Activated CD4-positive, CD25-positive, alpha-beta regulatory T cell treated with anti-CD3 and anti-CD28 coated beads, Interleukin-2, amount 50 U/mL, for 24 hours (primary cell): ENCODE data around the gene TMEM87B.
"Not testable (repeated sequence)": the region's sequence is repeated elsewhere in the genome, so short reads cannot be mapped to it uniquely, and the experiment has no call there.

ENCODE experiments used
- ATAC-seq, 2 donors: fragments of 150-1000 bp; cut with Tn5 transposase; one replicate each; pipeline ENCODE4 v1.10.0; 2021; ENCODE audit warnings: mild to moderate bottlenecking in 1 of 2, moderate library complexity in 1 of 2

Gene TMEM87B

DNA sequence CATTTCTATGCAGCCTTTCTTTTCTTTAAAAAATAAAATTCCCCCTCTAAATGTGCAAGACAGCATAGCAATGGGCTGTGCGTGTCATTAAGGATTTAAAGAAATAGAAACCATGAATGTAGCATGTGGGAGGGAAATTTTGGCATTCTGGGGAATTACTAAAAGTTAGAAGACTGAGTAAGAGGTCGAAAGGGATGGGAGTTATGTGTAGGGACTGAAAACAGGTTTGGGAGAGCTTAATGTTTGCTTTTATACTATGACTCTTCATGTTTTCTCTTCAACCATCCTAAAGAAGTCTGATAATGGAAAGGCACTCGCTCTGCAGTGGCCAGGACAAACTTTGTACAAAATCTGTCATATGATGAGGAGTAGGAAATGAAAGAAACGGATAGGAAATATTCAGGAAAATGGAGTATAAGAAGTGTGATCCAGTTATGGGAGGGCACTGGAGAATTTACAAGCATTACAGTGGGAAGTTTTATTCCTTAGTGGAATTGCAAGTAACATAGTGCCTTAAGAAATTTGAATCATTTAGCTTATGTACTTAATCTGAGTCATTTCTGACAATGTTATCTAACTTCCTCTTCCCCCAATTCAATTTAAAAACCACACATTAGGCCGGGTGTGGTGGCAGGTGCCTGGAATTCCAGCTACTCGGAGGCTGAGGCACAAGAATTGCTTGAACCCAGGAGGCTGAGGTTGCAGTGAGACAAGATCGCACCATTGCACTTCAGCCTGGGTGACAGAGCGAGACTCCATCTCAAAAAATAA, 20.6 kb downstream of the TMEM87B start:
- ATAC-seq: peak; percentile 25 to 30

DNA sequence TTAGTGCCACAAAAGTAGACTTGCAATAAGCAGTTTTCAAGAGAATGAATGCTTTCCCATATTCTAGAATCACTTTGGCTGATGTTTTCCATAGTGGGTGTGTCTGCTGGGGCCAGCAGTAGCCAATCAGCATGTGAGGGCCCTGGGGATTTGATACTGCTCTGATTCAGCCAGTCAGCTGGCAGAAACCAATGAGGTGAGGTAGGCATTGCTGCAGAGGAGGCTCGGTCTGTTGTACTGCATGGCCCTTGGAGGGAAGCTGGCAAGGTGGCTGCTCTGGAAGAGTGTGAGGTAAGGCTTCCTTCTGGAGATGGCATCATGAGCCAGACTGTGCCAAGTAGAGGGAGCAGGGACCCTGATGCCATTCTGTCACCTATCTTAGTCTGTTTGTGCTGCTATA, 22.7 kb downstream of the TMEM87B start:
- ATAC-seq: no peak

DNA sequence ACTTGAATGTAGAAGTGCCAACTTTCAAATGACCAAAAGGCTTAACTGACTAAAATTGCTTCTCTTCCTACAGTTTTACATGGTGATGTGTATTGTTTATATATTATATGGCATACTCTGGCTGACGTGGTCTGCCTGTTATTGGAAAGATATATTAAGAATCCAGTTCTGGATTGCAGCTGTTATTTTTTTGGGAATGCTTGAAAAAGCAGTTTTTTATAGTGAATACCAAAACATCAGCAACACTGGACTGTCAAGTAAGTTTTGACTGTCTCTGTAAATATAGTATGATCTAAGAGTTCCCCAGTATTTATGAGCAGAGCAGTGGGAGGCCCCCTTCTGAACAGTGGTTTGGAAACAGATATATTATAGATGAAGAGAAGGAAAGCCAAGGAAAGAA, 26.2 kb downstream of the TMEM87B start:
- no peak for ATAC-seq

DNA sequence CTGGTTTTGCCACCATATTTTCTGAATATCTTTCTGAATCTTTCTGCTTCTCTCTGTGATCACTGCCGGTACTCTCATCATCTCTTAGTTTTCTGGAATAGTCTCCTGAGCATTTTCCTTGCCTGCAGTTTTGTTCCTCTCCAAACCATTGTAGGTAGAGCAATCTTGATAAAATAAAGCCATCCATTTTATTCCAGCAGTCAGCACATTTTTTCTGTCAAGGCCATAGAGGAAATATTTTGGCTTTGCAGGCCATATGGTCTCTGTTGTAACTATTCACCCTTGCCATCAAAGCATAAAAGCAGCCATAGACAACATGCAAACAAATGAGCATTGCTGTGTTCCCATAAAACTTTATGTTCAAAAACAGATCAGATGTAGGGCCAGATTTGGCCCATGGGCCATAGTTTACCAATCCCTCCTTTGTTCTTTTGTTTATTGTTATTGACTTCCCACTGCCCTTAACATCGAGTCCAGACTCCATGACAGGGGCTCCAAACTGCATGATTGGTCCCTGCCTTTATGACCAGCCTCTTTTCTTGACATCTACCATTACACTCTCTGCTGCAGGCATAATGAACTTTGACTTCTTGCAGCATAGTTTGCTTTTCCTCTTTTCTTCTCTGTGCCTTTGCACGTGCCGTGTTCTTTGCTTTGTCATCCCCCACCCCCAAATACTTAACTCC, 29.8 kb downstream of the TMEM87B start:
- ATAC-seq: no peak

DNA sequence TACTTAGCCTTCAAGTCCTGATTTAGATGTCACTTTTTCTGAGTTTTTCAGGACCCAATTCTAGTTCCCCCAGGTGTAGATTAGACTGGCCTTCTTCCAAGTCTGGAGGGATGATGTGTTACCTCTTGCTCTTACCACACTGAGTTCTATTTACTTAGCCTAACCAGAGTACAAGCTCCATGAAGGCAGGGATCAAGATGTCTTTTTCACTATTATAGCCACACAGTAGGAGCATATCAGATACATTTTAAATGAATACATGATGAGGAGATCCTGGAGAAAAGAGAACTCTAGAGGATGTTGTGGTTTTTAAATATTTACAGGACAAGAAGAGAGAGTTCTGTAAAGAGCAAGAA, 30.3 kb downstream of the TMEM87B start:
- ATAC-seq: no peak

DNA sequence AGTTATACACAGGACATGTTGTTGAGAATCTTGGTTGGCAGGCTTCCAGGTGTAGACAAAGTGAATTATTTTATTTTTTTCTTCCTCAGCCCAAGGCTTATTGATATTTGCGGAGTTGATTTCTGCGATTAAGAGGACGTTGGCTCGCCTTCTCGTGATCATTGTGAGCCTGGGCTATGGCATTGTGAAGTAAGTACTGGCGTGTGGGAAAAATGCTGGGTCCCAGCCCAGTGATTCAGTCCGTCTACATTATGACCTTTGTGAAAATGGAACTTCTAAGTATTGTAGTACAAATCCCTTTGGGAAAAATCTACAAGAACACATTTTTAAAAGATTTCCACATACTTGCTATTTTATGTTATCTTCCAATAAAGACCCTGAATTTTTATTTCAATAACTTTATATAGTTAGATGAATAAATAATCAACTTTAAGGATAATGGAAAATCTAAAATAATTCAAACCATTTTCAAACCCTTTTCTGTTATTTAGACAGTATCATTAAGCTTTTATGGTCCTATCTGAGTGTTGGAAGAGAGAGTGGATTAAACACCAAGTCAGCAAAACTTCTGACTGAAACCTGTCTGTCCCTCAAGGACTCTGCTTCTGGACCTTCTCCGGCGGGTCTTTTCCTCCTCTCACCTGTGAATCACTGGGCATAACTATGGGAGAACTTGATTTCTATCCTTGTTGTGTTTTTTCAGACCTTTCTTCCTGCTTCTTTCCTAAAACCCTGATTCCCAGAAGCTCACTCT, 31.0 kb downstream of the TMEM87B start:
- no peak for ATAC-seq

DNA sequence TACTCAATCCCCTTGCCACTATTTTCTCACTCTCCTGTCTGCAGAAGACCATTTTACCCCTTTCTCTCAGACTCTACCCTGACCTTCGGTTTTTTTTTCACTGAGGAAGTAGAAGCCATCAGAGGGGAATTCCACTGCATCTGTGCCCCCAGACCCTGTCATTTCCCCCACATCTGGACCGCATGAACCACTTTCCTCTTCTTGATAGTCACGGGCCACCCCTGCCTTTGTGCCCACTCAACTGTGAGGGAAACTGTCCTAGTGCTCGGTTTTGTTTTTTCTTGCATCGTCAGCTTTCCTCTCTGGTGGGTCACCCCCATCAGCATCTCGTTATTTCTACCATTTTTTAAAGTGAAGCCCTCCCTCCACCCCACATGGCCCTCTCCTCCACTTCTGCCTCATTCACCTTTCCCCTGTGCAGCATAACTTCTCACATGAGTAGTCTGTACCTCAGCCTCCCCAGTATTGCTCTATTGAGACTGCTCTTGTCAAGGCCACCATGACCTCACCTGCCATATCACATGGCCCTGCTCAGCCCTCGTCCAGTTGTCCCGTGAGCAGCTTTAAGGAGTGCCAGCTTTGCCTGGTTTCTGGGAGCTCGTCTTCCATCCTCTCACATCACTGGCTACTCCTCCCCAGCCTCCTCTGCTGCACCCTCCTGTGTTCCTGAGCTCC, 32.4 kb downstream of the TMEM87B start:
- peak; percentile 38 to 56 for ATAC-seq

DNA sequence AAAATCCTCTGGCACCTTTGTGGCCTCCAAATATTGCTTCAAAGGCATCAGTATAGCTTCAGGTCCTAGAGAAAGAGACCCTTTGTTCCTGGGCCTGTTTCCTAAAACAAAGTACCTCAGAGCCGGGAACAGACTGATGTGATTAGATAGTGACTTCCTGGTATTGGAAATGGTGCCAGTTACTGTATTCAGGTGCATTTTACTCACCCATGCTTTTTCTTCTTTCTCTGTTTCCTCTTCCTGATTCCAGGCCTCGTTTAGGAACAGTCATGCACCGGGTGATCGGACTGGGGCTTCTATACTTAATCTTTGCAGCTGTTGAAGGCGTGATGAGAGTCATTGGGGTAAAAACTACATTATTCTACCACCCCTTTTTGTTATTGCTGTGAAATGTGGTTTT, 34.3 kb downstream of the TMEM87B start:
- ATAC-seq: no peak

DNA sequence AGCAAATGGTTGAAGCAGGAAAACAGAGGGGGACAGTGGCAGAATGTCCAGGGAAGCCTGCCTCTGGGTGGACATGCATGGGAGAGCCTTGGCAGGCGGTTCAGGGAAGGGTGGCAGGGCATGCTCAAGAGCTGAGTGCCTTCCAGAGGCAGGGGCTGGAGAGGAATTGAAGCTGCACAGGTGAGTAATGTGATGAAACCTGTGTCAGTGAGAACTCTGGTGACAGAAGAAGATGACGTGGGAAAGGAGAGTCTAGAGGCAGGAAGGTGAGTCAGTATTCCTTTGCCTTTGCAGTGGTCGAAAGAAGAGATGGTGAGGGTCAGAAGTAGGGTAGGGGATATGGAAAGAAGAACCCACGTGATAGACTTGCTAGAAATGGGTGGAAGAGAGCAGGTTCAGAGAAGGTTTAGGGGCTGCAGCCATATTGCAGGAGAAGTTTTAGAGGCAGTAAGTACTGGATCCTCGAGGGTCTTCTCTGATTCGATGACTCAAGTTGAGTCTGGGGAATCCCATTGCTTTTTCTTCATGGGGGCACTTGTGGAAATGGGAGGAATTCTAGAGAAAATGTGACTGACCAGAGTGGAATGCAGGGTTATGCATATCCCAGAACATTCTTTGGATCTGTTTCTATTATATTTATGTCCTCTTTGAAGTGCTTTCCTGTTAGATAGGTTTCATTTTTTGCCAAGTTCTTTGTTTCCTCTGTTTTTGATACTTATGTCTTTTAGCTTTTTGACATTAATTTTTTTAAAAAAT, 37.4 kb downstream of the TMEM87B start:
- ATAC-seq: peak; percentile 56 to 68

DNA sequence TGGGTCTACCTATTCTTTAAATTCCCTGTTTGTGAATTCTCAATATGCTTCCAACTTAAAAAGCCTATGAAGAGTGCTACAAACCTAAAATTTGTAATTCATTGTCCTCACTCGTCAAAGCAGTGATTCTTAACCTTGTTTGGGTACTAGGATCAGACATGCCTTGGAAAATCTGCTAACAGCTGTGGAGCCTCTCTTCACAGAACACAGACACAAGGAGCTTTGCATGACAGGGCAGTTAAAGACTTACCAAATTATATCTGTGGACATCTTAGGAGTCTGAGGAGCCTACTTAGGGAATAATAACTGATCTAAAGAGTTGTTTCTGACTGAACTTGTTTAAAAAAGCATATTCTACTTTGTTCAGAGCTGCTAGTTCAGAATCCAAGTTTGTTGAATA, 38.1 kb downstream of the TMEM87B start:
- no peak for ATAC-seq

DNA sequence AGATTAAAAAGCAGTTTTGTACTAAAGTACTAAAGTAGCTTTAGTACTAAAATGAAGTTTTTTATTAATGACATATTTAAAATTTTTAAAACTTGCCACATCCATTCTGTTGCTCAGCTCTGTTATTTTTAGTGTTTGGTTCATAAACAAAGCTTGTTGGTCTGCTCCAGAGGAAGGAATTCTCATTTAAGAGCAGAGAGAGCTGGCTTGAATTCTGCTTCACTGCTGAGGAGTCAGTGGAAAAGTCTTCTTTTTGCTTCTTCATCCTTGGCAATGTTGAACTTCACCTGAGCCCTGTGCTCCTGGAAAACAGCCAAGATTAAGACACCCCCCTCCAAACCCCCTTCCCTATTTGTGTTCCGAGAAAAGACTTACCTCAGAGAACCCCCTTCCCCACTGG, 40.6 kb downstream of the TMEM87B start:
- ATAC-seq: no peak

DNA sequence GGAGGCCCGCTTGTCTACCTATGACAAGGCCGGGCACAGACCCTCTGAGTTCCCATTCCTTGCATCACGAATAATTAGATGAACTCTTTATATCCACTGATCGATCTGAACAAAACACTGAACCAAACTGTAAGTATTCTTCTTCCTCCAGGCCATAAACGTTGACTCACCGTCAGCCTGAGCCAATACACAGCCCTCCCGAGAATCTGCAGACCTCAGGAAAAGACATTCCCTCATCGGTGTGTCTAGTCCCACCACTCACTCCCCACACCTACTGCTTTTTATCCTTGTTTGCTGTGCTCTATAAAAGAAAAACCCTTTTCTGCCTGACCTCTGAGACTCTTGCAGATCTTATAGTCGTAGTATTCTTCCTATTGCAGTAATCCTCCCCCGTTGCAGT, 41.0 kb downstream of the TMEM87B start:
- ATAC-seq: no peak

DNA sequence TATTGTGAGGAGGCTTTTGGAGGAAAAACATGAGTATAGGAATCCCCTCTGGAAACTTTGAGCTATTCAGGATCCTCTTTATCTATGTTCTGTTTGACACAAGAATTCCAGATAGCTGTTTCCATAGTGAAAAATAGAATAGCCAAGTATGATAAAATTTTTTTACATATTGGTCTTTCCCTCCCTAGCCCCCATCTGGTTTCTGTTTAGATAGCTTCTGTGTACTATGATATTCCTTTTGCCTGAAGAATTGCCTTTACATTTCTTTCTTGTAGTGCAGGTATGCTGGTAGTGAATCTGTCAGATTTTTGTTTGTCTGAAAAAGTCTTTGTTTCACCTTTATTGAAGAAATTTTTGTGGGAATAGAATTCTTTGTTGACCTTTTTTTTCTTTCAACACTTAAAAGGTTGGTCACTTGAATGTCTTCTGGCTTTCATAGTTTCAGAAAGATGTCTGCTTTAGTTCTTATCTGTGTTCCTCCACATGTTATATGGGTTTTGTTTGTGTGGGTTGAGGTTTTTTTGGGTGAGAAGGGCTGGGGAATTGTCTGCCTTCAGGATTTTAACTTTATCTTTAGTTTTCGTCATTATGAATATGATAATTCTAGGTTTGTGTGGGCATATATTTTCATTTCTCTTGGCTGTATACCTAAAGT, 53.2 kb downstream of the TMEM87B start:
- no peak for ATAC-seq

DNA sequence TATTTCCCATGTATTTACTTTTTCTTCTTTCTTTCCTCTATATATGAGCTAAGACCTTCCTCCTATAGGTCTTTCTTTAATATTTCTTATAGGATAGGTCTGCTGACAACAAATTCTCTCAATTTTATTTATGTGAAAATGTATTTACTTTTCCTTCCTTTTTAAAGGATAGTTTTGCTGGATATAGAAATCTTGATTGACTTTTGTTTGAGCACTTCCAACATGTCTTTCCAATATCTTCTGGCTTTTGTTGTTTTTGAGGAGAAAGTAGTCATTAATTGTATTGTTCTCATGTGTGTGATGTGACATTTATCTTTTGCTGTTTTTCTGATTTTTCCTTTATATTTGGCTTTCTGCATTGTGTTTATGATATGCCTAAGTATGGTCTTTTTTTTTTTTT, 54.2 kb downstream of the TMEM87B start:
- ATAC-seq: no peak

DNA sequence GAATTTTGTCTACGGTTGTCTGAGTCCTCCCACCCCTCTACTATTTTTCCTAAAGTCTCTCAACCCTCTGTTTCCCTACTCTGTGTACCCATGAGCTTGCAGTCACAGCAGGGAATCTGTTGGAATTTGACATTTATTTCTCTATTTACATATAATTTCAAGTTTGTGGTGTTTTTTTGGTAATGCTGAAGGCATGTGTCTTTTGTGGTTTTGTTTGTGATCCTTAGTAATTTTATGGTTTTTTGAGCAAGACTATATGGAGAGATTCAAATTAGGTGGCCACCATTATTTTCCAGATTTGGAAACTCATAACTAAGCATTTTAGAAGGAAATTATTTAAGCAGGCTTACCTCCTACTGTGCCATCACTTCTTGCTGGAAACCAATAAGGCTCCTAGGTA, 55.9 kb downstream of the TMEM87B start:
- ATAC-seq: no peak

DNA sequence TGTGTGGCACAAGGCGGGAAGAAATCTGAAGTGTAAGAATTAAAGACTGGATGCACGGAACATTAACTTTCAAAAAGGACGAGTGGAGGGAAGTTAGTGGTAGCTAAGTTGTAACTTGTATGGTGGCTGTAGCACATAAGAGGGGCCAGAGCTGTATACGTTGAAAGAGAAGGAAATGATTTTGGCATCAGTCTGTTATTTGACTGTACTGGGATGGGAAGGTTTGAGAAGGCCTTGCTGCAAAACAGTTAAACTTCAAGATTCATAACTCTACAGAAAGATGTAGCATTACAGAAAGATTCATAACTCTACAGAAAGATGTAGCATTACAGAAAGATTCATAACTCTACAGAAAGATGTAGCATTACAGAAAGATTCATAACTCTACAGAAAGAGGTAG, 58.3 kb downstream of the TMEM87B start:
- ATAC-seq: not testable (repeated sequence)

DNA sequence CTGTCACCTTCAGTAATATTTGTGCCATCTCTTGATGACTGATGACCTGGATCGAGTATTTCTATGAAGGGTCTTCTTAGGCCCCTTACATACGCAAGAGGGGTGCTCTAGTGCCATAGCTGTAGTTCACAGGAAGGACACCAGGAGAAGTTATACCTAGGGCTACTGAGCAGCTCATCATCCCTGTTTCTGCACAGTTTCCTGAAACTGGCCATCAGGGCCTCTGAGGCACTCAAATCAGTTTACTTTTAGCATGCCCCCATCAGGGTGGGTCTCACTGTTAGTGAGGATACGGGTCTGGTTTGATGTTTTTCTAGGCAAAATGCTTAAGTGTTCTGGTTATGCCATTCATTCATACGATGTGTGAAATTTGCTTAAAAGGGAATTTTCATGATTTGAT, 63.1 kb downstream of the TMEM87B start:
- no peak for ATAC-seq

DNA sequence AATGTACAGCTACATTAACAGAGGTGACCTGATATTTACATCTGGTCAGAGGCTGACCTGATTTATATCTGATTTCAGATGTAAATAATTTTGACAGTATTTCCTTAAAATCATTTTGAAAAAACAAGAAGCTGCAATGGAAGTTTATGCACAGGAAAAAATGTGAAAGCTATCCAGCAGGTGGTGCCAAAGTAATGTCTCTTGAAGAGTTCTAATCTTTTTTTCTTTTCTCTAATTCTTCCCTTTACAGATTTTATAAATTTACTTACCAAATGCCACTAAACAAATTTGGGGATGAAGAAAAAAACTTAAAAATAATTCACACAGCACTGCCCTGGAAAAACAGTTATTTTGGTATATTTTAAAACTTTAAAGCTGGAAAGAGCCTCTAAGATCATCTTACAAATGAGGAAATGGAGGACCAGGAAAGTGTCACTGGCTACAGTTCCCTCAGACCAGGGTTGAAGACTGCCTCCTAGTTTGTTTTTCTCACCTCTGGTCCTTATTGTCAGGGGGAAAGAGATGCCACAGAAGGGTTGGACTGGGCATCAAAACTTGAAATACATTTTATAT, 66.7 kb downstream of the TMEM87B start:
- no peak for ATAC-seq

DNA sequence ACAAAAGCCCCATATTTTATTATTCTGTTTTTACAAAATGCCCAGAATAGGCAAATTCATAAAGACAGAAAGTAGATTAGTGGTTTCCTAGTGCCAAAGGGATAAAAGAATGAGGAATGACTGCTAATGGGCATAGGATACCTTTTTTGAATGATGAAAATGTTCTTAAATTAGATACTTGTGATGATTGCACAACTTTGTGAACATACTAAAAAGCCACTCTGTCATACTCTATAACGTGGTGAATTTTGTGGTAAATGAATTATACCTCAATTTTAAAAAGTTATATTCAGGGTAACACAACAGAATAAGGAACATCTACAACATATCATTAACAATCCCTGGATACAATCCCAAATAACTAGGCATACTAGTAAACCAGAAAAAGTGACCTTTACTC, 74.0 kb downstream of the TMEM87B start:
- no peak for ATAC-seq

DNA sequence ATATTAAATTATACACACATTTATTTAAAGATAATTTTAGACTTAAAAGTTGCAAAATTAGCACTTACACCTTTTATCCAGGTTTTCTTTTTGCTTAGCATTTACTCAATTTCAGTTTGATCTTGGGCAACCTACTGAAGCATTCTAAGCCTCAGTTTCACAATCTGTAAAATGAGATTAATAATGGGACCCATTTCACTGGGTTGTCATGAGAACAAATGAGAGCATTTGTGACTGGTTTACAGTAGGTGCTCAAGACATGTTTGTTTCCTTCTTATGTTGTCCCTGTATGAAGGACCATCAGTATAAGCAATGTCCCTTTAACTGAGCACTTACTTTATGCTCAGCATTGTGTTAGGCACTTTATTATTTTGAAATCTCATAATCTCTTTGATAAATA, 78.3 kb downstream of the TMEM87B start:
- ATAC-seq: no peak

DNA sequence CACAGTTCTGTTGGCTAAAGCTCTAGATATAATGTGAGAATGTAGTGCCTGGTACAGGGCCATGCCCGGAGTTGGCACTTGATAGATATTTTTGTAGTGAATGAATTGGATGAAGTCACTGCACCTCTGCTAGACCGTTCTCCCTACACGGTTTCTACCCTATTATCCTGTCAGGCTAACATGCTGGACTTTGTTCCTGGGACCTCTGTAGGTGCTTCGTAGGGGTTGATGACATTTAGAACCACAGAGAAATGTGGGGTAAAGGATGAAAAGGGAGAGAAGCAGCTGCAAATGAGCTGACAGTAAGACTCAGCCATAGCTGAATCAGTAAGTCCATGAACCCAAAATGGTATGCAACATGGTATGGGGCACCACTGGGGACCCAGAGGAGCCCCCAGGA, 79.1 kb downstream of the TMEM87B start:
- ATAC-seq: no peak

DNA sequence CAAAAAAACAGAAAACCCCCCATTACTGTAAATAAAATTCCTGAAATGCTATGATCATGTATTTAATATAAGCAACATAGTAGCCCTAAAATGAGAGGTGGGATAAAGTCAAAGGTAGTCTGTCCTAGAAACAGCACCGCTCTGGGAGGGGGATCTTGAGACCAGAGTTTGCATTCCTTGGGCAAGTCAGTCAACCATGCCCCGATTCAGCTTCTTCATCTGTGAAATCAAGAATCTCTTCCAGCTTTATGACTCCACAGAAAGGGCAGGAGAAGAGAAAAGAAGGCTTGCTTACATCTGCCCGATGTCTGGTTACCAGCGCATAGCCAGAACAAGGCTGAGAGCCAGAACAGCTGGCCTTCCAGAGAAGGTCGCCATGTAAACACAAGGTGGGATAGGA, 81.0 kb downstream of the TMEM87B start:
- ATAC-seq: no peak
